Liver (tissue), 9 donors: ENCODE measurements around the gene ADIPOR1. TPM values are rescaled to one million over a fixed set of nuclear protein-coding genes. Genes with fewer than 3 reads are reported as not detected.

ENCODE experiments used
- DNase-seq: peaks from one replicate; pipeline ENCODE4 v3.0.0-alpha.2; 2017; ENCODE audit warnings: low spot score
- H3K27ac ChIP-seq, 2 donors: one replicate each; pipeline ENCODE4 v1.7.0; 2013; ENCODE audit warnings: inconsistent platforms in 2 of 2, low read length in 2 of 2, control low read depth in 1 of 2, low read depth in 1 of 2, mild to moderate bottlenecking in 1 of 2
- H3K27me3 ChIP-seq, 4 donors: one replicate each; pipeline versions ENCODE4 v1.6.1 to v1.7.0; 2013; ENCODE audit warnings: low read length in 3 of 4, inconsistent platforms in 1 of 4, mild to moderate bottlenecking in 1 of 4, moderate library complexity in 1 of 4; ENCODE audit not compliant: control insufficient read depth in 4 of 4, insufficient read depth in 4 of 4
- H3K36me3 ChIP-seq, 4 donors: one replicate each; pipeline versions ENCODE4 v1.6.1 to v1.7.0; 2013; ENCODE audit warnings: low read length in 3 of 4, mild to moderate bottlenecking in 3 of 4, low read depth in 1 of 4, moderate library complexity in 1 of 4; ENCODE audit not compliant: control insufficient read depth in 4 of 4, insufficient read depth in 3 of 4
- H3K4me1 ChIP-seq, 4 donors: one replicate each; pipeline versions ENCODE4 v1.6.1 to v1.7.0; 2013; ENCODE audit warnings: low read length in 3 of 4, mild to moderate bottlenecking in 3 of 4, moderate library complexity in 1 of 4; ENCODE audit not compliant: control insufficient read depth in 4 of 4, insufficient read depth in 4 of 4
- H3K4me3 ChIP-seq, 3 donors: one replicate each; pipeline versions ENCODE4 v1.6.1 to v1.7.0; 2013; ENCODE audit warnings: low read length in 3 of 3, control low read depth in 1 of 3, low read depth in 1 of 3, mild to moderate bottlenecking in 1 of 3
- H3K9ac ChIP-seq, 2 donors: one replicate each; pipeline ENCODE4 v1.7.0; 2013; ENCODE audit warnings: low read length in 2 of 2, mild to moderate bottlenecking in 2 of 2, moderate library complexity in 2 of 2, control low read depth in 1 of 2, low read depth in 1 of 2
- H3K9me3 ChIP-seq, 4 donors: one replicate each; pipeline versions ENCODE4 v1.6.1 to v1.7.0; 2013; ENCODE audit warnings: low read length in 3 of 4; ENCODE audit not compliant: control insufficient read depth in 4 of 4
- EGR1 ChIP-seq, 2 donors: IDR thresholded peaks; 2 replicates each; pipeline ENCODE4 v1.6.1; 2016 to 2018; ENCODE audit warnings: antibody characterized with exemption in 2 of 2, low read depth in 2 of 2
- FOXA1 ChIP-seq: IDR thresholded peaks from 2 replicates; pipeline ENCODE4 v1.6.1; 2016; ENCODE audit warnings: antibody characterized with exemption
- GABPA ChIP-seq, 2 donors: IDR thresholded peaks in 1 of 2; conservative IDR thresholded peaks in 1 of 2; 2 replicates each; pipeline ENCODE4 v1.6.1; 2016; ENCODE audit warnings: antibody characterized with exemption in 2 of 2, mild to moderate bottlenecking in 1 of 2, moderate library complexity in 1 of 2
- HNF4A ChIP-seq, 2 donors: conservative IDR thresholded peaks; 2 replicates each; pipeline ENCODE4 v1.6.1; 2016; ENCODE audit warnings: antibody characterized with exemption in 2 of 2, mild to moderate bottlenecking in 2 of 2
- HNF4G ChIP-seq: IDR thresholded peaks from 2 replicates; pipeline ENCODE4 v1.6.1; 2016; ENCODE audit warnings: antibody characterized with exemption
- JUND ChIP-seq, 2 donors: IDR thresholded peaks; 2 replicates each; pipeline ENCODE4 v1.6.1; 2016; ENCODE audit warnings: antibody characterized with exemption in 2 of 2
- NR2F2 ChIP-seq: IDR thresholded peaks from 2 replicates; pipeline ENCODE4 v1.6.1; 2016; ENCODE audit warnings: antibody characterized with exemption
- RAD21 ChIP-seq, 2 donors: IDR thresholded peaks; 2 replicates each; pipeline ENCODE4 v1.6.1; 2016; ENCODE audit warnings: antibody characterized with exemption in 2 of 2, mild to moderate bottlenecking in 2 of 2
- RXRA ChIP-seq, 2 donors: IDR thresholded peaks; 2 replicates each; pipeline ENCODE4 v1.6.1; 2017 to 2018; ENCODE audit warnings: antibody characterized with exemption in 2 of 2, mild to moderate bottlenecking in 1 of 2
- SP1 ChIP-seq: IDR thresholded peaks from 2 replicates; pipeline ENCODE4 v1.6.1; 2018; ENCODE audit warnings: antibody characterized with exemption, mild to moderate bottlenecking
- TAF1 ChIP-seq: conservative IDR thresholded peaks from 2 replicates; pipeline ENCODE4 v1.6.1; 2016; ENCODE audit warnings: antibody characterized with exemption, mild to moderate bottlenecking
- YY1 ChIP-seq: IDR thresholded peaks from 2 replicates; pipeline ENCODE4 v1.6.1; 2016; ENCODE audit warnings: antibody characterized with exemption, mild to moderate bottlenecking
- WGBS: extraction: QIAGEN DNeasy Blood & Tissue Kit; methylation state at CpG from one replicate; pipeline ENCODE4 v1.1.7; 2013; 5-methylcytosine and 5-hydroxymethylcytosine counted together
- polyA plus RNA-seq, 2 donors: library from polyadenylated mRNA; stranded (reverse) in 1 of 2; unstranded in 1 of 2; fragments of 200-250 nt in 1 of 2; fragments of >200 nt in 1 of 2; fragmentation: Nextera tagmentation in 1 of 2; extraction: Ambion mirVana in 1 of 2; gene quantifications; one replicate each; pipeline versions ENCODE4 v1.2.1 to v1.2.3, GENCODE V29; 2013 to 2015
- total RNA-seq, 2 donors: library from RNA; depleted of rRNA; stranded (reverse); fragments of >200 nt; gene quantifications; one replicate each; pipeline ENCODE4 v1.2.3, GENCODE V29; 2014
- TF ChIP-seq, protein P1 (sequence below): IDR thresholded peaks from 2 replicates; pipeline ENCODE4 v1.6.1; 2016; ENCODE audit warnings: antibody characterized with exemption
- TF ChIP-seq, protein P2 (sequence below): IDR thresholded peaks from 2 replicates; pipeline ENCODE4 v1.6.1; 2016; ENCODE audit warnings: antibody characterized with exemption
- TF ChIP-seq, protein P3 (sequence below): IDR thresholded peaks from 2 replicates; pipeline ENCODE4 v1.6.1; 2016; ENCODE audit warnings: antibody characterized with exemption, mild to moderate bottlenecking
- TF ChIP-seq, protein P4 (sequence below): IDR thresholded peaks from 2 replicates; pipeline ENCODE4 v1.6.1; 2016; ENCODE audit warnings: antibody characterized with exemption
- TF ChIP-seq, protein P5 (sequence below): fragments of 150-350 bp; IDR thresholded peaks from 2 replicates; pipeline ENCODE4 v1.5.1; 2017; ENCODE audit warnings: improper control_type of control experiment, low read depth, low read length; ENCODE audit not compliant: missing input control
- donor health status: healthy.
- donor health status: healthy.
- donor health status: healthy.
- donor health status: healthy.
- donor health status: healthy.

Gene ADIPOR1
- total and polyA plus RNA-seq, 4 donors = 58.5 to 175 (median 70.4) TPM

DNA sequence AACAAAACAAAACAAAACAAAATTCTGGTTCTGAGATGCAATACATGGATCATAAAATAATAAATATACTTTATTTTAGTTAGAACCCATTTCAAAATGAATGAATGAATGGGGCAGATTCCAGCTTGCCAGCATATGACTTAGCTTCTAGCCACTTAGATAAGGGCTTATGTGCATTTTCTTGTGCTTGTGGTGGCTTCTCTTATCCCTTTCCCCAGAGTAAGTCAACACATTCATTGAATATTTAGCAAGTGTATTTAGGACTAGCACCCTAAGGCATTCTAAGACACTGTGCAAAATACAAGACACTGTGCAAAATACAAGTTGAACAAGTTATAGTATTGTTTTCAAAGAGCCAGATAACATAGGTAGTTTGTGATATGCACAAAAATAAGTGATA, 4.7 kb downstream of the ADIPOR1 start:
- Histone ChIP-seq H3K36me3 (peaks cover 5 to 17% (median 10%) of the 10 kb centered on the region in 4 donors), H3K27me3 (no peaks in the 10 kb centered on the region), H3K9me3 (no peaks in the 10 kb centered on the region), H3K4me1 (peaks cover 14 to 40% (median 30%) of the 10 kb centered on the region in 4 donors), H3K9ac (no peak overlapping the region), H3K27ac (peak overlapping the region in 1 of 2 donors; percentile 41), H3K4me3 (no peak overlapping the region)
- no peak for TF ChIP-seq EGR1 (IDR thresholded peaks at IDR 0.05; ENCODE audit: low read depth in 2 of 2)
- DNase-seq = no peak

DNA sequence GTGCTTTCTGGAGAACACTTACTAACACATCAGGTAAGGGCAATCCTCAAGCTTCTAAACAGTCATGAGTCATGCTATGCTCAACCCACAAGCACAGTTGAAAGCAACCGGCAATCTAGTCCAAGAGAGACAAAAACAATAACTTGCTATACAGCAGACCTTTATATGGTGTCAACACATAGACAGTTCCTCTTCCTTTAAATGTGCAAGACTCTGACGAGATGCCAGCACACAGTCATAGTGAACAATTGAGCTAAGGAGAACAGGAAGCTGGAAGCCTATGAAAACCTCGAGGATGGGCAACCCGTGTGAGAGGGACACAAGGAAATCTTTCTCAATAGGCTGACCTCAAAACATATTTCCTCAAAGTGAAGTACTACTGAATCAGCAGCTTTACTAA, 5.3 kb downstream of the ADIPOR1 start:
- 66% methylated on average over 4 of the region's 4 CpGs for WGBS

DNA sequence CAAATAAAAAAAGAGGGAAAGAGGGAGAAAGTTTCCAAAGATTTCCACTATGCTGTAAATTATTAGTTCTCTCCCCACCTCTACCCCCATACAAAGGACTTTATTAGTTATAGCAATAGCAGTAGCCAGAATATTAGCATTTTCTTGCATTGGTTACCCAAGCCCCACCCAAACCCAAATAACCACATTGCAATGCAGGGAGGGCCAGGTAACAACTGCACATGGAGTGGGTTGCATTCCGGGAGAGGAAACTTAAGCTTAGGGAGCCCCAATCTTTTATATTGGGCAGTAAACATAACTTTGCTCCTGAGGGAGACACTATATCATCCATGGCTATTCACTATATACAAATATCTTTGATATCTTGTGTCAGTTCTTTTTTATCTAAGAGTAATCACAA, 6.0 kb downstream of the ADIPOR1 start:
- Histone ChIP-seq H3K27ac (no peak overlapping the region), H3K9ac (no peak overlapping the region), H3K4me1 (peaks cover 12 to 34% (median 24%) of the 10 kb centered on the region in 4 donors), H3K4me3 (no peak overlapping the region), H3K9me3 (no peaks in the 10 kb centered on the region), H3K27me3 (no peaks in the 10 kb centered on the region), H3K36me3 (peaks cover 11 to 28% (median 17%) of the 10 kb centered on the region in 4 donors)
- no peak for DNase-seq
- WGBS = 96% methylated on average over 1 of the region's 1 CpG
- TF ChIP-seq, protein P1, sequence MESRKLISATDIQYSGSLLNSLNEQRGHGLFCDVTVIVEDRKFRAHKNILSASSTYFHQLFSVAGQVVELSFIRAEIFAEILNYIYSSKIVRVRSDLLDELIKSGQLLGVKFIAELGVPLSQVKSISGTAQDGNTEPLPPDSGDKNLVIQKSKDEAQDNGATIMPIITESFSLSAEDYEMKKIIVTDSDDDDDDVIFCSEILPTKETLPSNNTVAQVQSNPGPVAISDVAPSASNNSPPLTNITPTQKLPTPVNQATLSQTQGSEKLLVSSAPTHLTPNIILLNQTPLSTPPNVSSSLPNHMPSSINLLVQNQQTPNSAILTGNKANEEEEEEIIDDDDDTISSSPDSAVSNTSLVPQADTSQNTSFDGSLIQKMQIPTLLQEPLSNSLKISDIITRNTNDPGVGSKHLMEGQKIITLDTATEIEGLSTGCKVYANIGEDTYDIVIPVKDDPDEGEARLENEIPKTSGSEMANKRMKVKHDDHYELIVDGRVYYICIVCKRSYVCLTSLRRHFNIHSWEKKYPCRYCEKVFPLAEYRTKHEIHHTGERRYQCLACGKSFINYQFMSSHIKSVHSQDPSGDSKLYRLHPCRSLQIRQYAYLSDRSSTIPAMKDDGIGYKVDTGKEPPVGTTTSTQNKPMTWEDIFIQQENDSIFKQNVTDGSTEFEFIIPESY = no peak
- TF ChIP-seq HNF4A (conservative IDR thresholded peaks at IDR 0.05) = no peak
- TF ChIP-seq EGR1 (IDR thresholded peaks at IDR 0.05; ENCODE audit: low read depth in 2 of 2) = no peak
- TF ChIP-seq, protein P2, sequence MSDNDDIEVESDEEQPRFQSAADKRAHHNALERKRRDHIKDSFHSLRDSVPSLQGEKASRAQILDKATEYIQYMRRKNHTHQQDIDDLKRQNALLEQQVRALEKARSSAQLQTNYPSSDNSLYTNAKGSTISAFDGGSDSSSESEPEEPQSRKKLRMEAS = no peak
- TF ChIP-seq, protein P3, sequence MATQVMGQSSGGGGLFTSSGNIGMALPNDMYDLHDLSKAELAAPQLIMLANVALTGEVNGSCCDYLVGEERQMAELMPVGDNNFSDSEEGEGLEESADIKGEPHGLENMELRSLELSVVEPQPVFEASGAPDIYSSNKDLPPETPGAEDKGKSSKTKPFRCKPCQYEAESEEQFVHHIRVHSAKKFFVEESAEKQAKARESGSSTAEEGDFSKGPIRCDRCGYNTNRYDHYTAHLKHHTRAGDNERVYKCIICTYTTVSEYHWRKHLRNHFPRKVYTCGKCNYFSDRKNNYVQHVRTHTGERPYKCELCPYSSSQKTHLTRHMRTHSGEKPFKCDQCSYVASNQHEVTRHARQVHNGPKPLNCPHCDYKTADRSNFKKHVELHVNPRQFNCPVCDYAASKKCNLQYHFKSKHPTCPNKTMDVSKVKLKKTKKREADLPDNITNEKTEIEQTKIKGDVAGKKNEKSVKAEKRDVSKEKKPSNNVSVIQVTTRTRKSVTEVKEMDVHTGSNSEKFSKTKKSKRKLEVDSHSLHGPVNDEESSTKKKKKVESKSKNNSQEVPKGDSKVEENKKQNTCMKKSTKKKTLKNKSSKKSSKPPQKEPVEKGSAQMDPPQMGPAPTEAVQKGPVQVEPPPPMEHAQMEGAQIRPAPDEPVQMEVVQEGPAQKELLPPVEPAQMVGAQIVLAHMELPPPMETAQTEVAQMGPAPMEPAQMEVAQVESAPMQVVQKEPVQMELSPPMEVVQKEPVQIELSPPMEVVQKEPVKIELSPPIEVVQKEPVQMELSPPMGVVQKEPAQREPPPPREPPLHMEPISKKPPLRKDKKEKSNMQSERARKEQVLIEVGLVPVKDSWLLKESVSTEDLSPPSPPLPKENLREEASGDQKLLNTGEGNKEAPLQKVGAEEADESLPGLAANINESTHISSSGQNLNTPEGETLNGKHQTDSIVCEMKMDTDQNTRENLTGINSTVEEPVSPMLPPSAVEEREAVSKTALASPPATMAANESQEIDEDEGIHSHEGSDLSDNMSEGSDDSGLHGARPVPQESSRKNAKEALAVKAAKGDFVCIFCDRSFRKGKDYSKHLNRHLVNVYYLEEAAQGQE = no peak
- TF ChIP-seq, protein P4, sequence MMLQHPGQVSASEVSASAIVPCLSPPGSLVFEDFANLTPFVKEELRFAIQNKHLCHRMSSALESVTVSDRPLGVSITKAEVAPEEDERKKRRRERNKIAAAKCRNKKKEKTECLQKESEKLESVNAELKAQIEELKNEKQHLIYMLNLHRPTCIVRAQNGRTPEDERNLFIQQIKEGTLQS = no peak
- no peak for TF ChIP-seq JUND (IDR thresholded peaks at IDR 0.05)
- TF ChIP-seq, protein P5, sequence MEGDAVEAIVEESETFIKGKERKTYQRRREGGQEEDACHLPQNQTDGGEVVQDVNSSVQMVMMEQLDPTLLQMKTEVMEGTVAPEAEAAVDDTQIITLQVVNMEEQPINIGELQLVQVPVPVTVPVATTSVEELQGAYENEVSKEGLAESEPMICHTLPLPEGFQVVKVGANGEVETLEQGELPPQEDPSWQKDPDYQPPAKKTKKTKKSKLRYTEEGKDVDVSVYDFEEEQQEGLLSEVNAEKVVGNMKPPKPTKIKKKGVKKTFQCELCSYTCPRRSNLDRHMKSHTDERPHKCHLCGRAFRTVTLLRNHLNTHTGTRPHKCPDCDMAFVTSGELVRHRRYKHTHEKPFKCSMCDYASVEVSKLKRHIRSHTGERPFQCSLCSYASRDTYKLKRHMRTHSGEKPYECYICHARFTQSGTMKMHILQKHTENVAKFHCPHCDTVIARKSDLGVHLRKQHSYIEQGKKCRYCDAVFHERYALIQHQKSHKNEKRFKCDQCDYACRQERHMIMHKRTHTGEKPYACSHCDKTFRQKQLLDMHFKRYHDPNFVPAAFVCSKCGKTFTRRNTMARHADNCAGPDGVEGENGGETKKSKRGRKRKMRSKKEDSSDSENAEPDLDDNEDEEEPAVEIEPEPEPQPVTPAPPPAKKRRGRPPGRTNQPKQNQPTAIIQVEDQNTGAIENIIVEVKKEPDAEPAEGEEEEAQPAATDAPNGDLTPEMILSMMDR = no peak
- TF ChIP-seq RXRA (IDR thresholded peaks at IDR 0.05) = no peak
- TF ChIP-seq NR2F2 = no peak
- no peak for TF ChIP-seq YY1
- TF ChIP-seq TAF1 = no peak
- no peak for TF ChIP-seq SP1
- TF ChIP-seq HNF4G = no peak
- no peak for TF ChIP-seq RAD21 (IDR thresholded peaks at IDR 0.05)
- TF ChIP-seq FOXA1 = no peak
- TF ChIP-seq GABPA (IDR thresholded peaks at IDR 0.05 in 1 of 2, conservative IDR thresholded peaks at IDR 0.05 in 1 of 2) = no peak

More for the DNA sequence above, 5.3 kb downstream of the ADIPOR1 start:
- H3K27me3 ChIP-seq = no peaks in the 10 kb centered on the region
- peaks cover 10 to 23% (median 14%) of the 10 kb centered on the region in 4 donors for H3K36me3 ChIP-seq
- no peaks in the 10 kb centered on the region for H3K9me3 ChIP-seq
- DNase-seq = no peak
- H3K4me3 ChIP-seq = no peak overlapping the region
- H3K9ac ChIP-seq = no peak overlapping the region
- peak in 1 of 2 donors; percentile 21 for TF ChIP-seq JUND (IDR thresholded peaks at IDR 0.05)
- TF ChIP-seq, protein P4 = no peak
- TF ChIP-seq EGR1 (IDR thresholded peaks at IDR 0.05; ENCODE audit: low read depth in 2 of 2) = peak in 1 of 2 donors; percentile 14
- TF ChIP-seq YY1 = no peak
- peaks cover 14 to 40% (median 29%) of the 10 kb centered on the region in 4 donors for H3K4me1 ChIP-seq
- H3K27ac ChIP-seq = peak overlapping the region; percentile 21 to 37
